SK-N-SH (cell line): ENCODE data around the gene THUMPD3. TPM values are rescaled to one million over a fixed set of nuclear protein-coding genes. Genes with fewer than 3 reads are reported as not detected.

ENCODE experiments used
- CTCF ChIA-PET: fragments of 300-600, 350-600 bp; formaldehyde crosslinking; extraction: SDS; loops from one replicate; lab custom pipeline; 2021; lab: Yijun Ruan, JAX
- POLR2A ChIA-PET: fragments of 350-600 bp; sonication (Branson Sonifier 250); formaldehyde crosslinking; extraction: SDS; loops from one replicate; lab custom pipeline; 2020; ENCODE audit warnings: antibody characterized with exemption, inconsistent platforms; lab: Yijun Ruan, JAX
- DNase-seq: peaks from one replicate; pipeline ENCODE4 v3.0.0; 2012
- H2AFZ ChIP-seq: fragments of 200-600 bp; sonication (generic); 2 replicates; pipeline ENCODE4 v1.8.1; 2016; ENCODE audit warnings: antibody characterized with exemption, mild to moderate bottlenecking, low read depth
- H3F3A ChIP-seq: fragments of 200-600 bp; sonication (generic); replicated peaks from 2 replicates; pipeline ENCODE3; 2016; ENCODE audit warnings: antibody characterized with exemption, mild to moderate bottlenecking; ENCODE audit not compliant: insufficient read depth
- H3K27ac ChIP-seq, 2 experiments: fragments of 200-500 bp in 1 of 2; fragments of 200-600 bp in 1 of 2; sonication (Bioruptor generic) in 1 of 2; sonication (generic), shearing (Covaris generic) in 1 of 2; 2 replicates each; pipeline versions ENCODE4 v1.5.1 to v1.6.1; 2014 to 2016; ENCODE audit warnings: low read depth in 2 of 2, inconsistent platforms in 1 of 2, low read length in 1 of 2, mild to moderate bottlenecking in 1 of 2, mixed read lengths in 1 of 2
- H3K27me3 ChIP-seq: fragments of 200-600 bp; sonication (generic), shearing (Covaris generic); 2 replicates; pipeline ENCODE4 v1.6.1; 2016; ENCODE audit warnings: mixed run types; ENCODE audit not compliant: insufficient read depth
- H3K36me3 ChIP-seq, 2 experiments: fragments of 200-500 bp in 1 of 2; fragments of 200-600 bp in 1 of 2; sonication (Bioruptor generic) in 1 of 2; sonication (generic) in 1 of 2; replicated peaks in 1 of 2; 2 replicates each; pipeline versions ENCODE3 to v1.5.1; 2014 to 2016; ENCODE audit warnings: low read length in 1 of 2, mild to moderate bottlenecking in 1 of 2; ENCODE audit not compliant: insufficient read depth in 2 of 2, control insufficient read depth in 1 of 2
- H3K4me1 ChIP-seq, 2 experiments: fragments of 200-500 bp in 1 of 2; fragments of 200-600 bp in 1 of 2; sonication (Bioruptor generic) in 1 of 2; sonication (generic), shearing (Covaris generic) in 1 of 2; 2 replicates each; pipeline versions ENCODE4 v1.5.1 to v1.6.1; 2014 to 2016; ENCODE audit warnings: low read depth in 1 of 2, low read length in 1 of 2, mixed run types in 1 of 2; ENCODE audit not compliant: insufficient read depth in 2 of 2, control insufficient read depth in 1 of 2
- H3K4me2 ChIP-seq: fragments of 200-600 bp; sonication (generic), shearing (Covaris generic); 2 replicates; pipeline ENCODE4 v1.6.1; 2017; ENCODE audit warnings: mixed run types
- H3K4me3 ChIP-seq, 2 experiments: fragments of 200-500 bp in 1 of 2; fragments of 200-600 bp in 1 of 2; sonication (Bioruptor generic) in 1 of 2; sonication (generic), shearing (Covaris generic) in 1 of 2; 2 replicates each; pipeline versions ENCODE4 v1.5.1 to v1.8.1; 2014 to 2016; ENCODE audit warnings: low read depth in 2 of 2, inconsistent platforms in 1 of 2, low read length in 1 of 2, mild to moderate bottlenecking in 1 of 2, mixed read lengths in 1 of 2, moderate library complexity in 1 of 2
- H3K79me2 ChIP-seq: fragments of 200-600 bp; sonication (generic); 2 replicates; pipeline ENCODE4 v1.8.1; 2017; ENCODE audit warnings: mild to moderate bottlenecking; ENCODE audit not compliant: insufficient read depth
- H3K9ac ChIP-seq: fragments of 200-600 bp; sonication (generic); 2 replicates; pipeline ENCODE4 v1.6.1; 2017; ENCODE audit warnings: mixed run types
- H3K9me2 ChIP-seq: fragments of 200-600 bp; sonication (generic); 2 replicates; pipeline ENCODE4 v1.6.1; 2017; ENCODE audit warnings: mixed run types
- H3K9me3 ChIP-seq: fragments of 200-600 bp; sonication (generic); 2 replicates; pipeline ENCODE4 v1.6.1; 2017; ENCODE audit warnings: mixed run types, mild to moderate bottlenecking, moderate library complexity
- H4K20me1 ChIP-seq: fragments of 200-600 bp; sonication (generic); 2 replicates; pipeline ENCODE4 v1.6.1; 2017; ENCODE audit warnings: mild to moderate bottlenecking, mixed run types; ENCODE audit not compliant: insufficient read depth
- CHD2 ChIP-seq: fragments of 150-350 bp; IDR thresholded peaks from 2 replicates; pipeline ENCODE4 v1.6.1; 2018; ENCODE audit warnings: low read length; ENCODE audit not compliant: partially characterized antibody
- ELF1 ChIP-seq: IDR thresholded peaks from 2 replicates; pipeline ENCODE4 v1.4.0; 2012
- EP300 ChIP-seq, 2 experiments: IDR thresholded peaks; 2 replicates each; pipeline versions ENCODE4 v1.4.0 to v1.6.1; 2012; ENCODE audit warnings: borderline replicate concordance in 1 of 2, low read depth in 1 of 2, low read length in 1 of 2
- EZH2phosphoT487 ChIP-seq: fragments of 200-600 bp; sonication (generic); IDR thresholded peaks from 2 replicates; pipeline ENCODE4 v1.6.1; 2017; ENCODE audit warnings: low read depth, mixed run types, mild to moderate bottlenecking, antibody characterized with exemption, moderate library complexity, borderline replicate concordance
- FOSL2 ChIP-seq: IDR thresholded peaks from 2 replicates; pipeline ENCODE4 v1.4.0; 2012; ENCODE audit warnings: low read depth, mild to moderate bottlenecking, moderate library complexity, borderline replicate concordance
- FOXM1 ChIP-seq: IDR thresholded peaks from 2 replicates; pipeline ENCODE4 v1.4.0; 2012; ENCODE audit warnings: low read depth, mild to moderate bottlenecking
- GATA2 ChIP-seq: sonication (generic); formaldehyde crosslinking; IDR thresholded peaks from 2 replicates; pipeline ENCODE4 v1.5.0; 2020; ENCODE audit warnings: mild to moderate bottlenecking, missing genetic modification reagents
- JUND ChIP-seq: IDR thresholded peaks from 2 replicates; pipeline ENCODE4 v1.4.0; 2012
- NFIC ChIP-seq: IDR thresholded peaks from 2 replicates; pipeline ENCODE4 v1.4.0; 2012; ENCODE audit warnings: borderline replicate concordance
- NRF1 ChIP-seq: IDR thresholded peaks from 2 replicates; pipeline ENCODE4 v1.6.1; 2012; ENCODE audit warnings: low read depth, mild to moderate bottlenecking, low read length
- POLR2AphosphoS5 ChIP-seq: IDR thresholded peaks from 2 replicates; pipeline ENCODE4 v1.6.1; 2012; ENCODE audit warnings: low read depth, low read length
- RXRA ChIP-seq: IDR thresholded peaks from 2 replicates; pipeline ENCODE4 v1.4.0; 2012; ENCODE audit warnings: low read depth, mild to moderate bottlenecking, borderline replicate concordance
- SIN3A ChIP-seq: IDR thresholded peaks from 2 replicates; pipeline ENCODE4 v1.6.1; 2012; ENCODE audit warnings: low read depth, mild to moderate bottlenecking, low read length, moderate library complexity, borderline replicate concordance
- TAF1 ChIP-seq: IDR thresholded peaks from 2 replicates; pipeline ENCODE4 v1.6.1; 2012; ENCODE audit warnings: low read depth, mild to moderate bottlenecking, low read length, moderate library complexity, borderline replicate concordance
- TCF12 ChIP-seq: IDR thresholded peaks from 2 replicates; pipeline ENCODE4 v1.4.0; 2012
- TEAD4 ChIP-seq: IDR thresholded peaks from 2 replicates; pipeline ENCODE4 v1.4.0; 2012; ENCODE audit warnings: mild to moderate bottlenecking, borderline replicate concordance; ENCODE audit not compliant: insufficient read depth
- WGBS: methylation state at CpG from one replicate; pipeline ENCODE4 v1.1.6; 2017; ENCODE audit warnings: low lambda C conversion rate; 5-methylcytosine and 5-hydroxymethylcytosine counted together
- polyA plus RNA-seq, 3 experiments: library from polyadenylated mRNA; depleted of rRNA; stranded (reverse); fragments of >200 nt; gene quantifications; 2 replicates each; pipeline ENCODE4 v1.2.3, GENCODE V29; 2012
- TF ChIP-seq, protein P1 (sequence below): fragments of 150-350 bp; IDR thresholded peaks from 2 replicates; pipeline ENCODE4 v1.6.1; 2017; ENCODE audit warnings: antibody characterized with exemption, low read length, low read depth, borderline replicate concordance
- TF ChIP-seq, protein P2 (sequence below): IDR thresholded peaks from 2 replicates; pipeline ENCODE4; 2012
- TF ChIP-seq, protein P3 (sequence below): IDR thresholded peaks from 2 replicates; pipeline ENCODE4 v1.6.1; 2012; ENCODE audit warnings: mild to moderate bottlenecking, low read depth, low read length, moderate library complexity
- TF ChIP-seq, protein P4 (sequence below): IDR thresholded peaks from 2 replicates; pipeline ENCODE4 v1.4.0; 2012; ENCODE audit warnings: low read depth

THUMPD3 gene
- polyA plus RNA-seq, 1 of the 3 experiments (the other 2 are of a cell fraction) = 27.1 TPM

DNA sequence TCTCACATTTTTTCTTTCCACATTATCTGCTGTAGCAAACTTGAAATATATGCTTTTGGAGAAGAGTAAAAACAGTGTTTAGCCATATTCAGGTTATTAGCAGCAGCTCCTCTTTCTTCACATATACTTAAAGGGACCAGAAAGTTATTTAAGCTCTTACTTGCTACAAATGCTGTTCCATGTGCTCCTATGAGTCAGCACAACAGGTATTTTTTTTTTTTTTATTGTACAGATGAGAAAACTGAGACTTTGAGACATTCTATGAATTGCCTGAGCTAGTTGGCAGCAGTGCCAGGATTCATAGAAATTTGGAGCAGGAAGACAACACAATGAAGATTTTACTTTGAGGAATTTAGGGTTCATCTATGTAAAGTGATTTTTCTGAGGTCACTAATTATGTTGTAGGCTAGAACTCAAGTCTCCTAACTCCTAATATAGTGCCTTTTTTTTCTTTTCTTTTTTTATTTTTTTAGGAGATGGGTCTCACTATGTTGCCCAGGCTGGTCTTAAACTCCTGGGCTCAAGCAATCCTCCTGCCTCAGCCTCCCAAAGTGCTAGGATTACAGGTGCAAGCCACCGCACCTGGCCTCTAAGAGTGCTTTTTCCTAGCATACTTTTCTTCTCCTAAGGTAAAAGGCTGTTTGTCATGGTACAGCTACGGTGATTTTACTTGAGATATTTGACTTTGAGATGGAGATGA is 58.1 kb downstream of the THUMPD3 start:
- CTCF ChIA-PET = interaction anchor here (0.6 to 5.0 kb wide), 4 partner anchors 11 to 433 kb away, joined by 3 to 26 read pairs (median 4); no protein-coding TSS in a partner anchor
- WGBS = 82% methylated on average over 2 of the region's 2 CpGs
- H3K27ac ChIP-seq = peak overlapping the region; percentile 99 to 100

DNA sequence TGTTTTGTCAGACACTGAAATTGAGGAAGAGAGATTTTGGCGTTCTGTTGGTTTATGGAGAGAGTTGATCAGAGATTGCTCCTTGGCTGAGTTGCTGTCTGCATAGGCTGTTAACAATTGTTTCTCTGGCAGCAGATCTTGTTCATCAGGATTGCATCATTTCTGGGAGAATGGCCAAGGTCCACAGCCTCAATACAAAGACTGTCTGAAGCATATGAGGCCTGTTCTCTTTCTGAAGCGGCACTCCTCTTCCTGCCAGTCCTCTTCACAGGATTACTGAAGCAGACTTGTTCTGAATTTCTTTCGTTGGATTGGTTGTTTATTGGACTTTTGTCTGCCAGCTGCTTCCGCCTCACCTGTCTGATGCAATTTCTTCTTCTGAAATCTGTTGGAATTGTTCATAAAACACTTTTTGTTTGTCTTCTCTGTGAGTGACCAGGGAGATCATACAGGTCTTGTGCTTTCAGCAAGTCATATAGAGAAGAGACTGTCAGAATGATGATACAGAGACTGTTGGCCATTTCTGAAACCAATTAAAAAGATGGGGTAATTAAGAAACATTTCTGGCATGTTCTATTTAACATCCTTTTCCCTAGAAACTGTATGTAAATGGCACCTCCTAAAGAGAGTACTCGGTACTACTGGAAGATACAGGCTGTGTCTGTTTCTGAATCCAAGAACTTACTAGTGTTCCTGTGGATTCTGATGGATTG is 60.0 kb downstream of the THUMPD3 start:
- peaks cover 22 to 38% of the 10 kb centered on the region in 2 experiments for H3K36me3 ChIP-seq
- ChIA-PET CTCF (interaction anchor here (0.7 to 5.0 kb wide), 7 partner anchors 12 to 83 kb away, joined by 3 to 26 read pairs (median 4); no protein-coding TSS in a partner anchor), POLR2A (interaction anchor here (2.2 kb wide), 1 partner anchor 26 kb away, joined by 11 read pairs; the partner anchor contains the start of gene SETD5)
- TF ChIP-seq SIN3A (peak; percentile 72; the same call in 1 of the 2 replicates), NRF1 (no peak), GATA2 (CRISPR knock-in tag) (peak; percentile 61), POLR2AphosphoS5 (peak; percentile 54), RXRA (no peak), EZH2phosphoT487 (no peak), CHD2 (peak; percentile 59), FOXM1 (no peak), JUND (peak; percentile 67), TEAD4 (0 out of 2 replicates have a peak, but pooled peaks have one; percentile 29), TAF1 (peak; percentile 20; the same call in 1 of the 2 replicates), ELF1 (0 out of 2 replicates have a peak, but pooled peaks have one; percentile 15)
- TF ChIP-seq, protein P1, sequence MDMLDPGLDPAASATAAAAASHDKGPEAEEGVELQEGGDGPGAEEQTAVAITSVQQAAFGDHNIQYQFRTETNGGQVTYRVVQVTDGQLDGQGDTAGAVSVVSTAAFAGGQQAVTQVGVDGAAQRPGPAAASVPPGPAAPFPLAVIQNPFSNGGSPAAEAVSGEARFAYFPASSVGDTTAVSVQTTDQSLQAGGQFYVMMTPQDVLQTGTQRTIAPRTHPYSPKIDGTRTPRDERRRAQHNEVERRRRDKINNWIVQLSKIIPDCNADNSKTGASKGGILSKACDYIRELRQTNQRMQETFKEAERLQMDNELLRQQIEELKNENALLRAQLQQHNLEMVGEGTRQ = no peak
- TF ChIP-seq, protein P2, sequence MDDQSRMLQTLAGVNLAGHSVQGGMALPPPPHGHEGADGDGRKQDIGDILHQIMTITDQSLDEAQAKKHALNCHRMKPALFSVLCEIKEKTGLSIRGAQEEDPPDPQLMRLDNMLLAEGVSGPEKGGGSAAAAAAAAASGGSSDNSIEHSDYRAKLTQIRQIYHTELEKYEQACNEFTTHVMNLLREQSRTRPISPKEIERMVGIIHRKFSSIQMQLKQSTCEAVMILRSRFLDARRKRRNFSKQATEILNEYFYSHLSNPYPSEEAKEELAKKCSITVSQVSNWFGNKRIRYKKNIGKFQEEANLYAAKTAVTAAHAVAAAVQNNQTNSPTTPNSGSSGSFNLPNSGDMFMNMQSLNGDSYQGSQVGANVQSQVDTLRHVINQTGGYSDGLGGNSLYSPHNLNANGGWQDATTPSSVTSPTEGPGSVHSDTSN = peak; percentile 68
- TF ChIP-seq, protein P3, sequence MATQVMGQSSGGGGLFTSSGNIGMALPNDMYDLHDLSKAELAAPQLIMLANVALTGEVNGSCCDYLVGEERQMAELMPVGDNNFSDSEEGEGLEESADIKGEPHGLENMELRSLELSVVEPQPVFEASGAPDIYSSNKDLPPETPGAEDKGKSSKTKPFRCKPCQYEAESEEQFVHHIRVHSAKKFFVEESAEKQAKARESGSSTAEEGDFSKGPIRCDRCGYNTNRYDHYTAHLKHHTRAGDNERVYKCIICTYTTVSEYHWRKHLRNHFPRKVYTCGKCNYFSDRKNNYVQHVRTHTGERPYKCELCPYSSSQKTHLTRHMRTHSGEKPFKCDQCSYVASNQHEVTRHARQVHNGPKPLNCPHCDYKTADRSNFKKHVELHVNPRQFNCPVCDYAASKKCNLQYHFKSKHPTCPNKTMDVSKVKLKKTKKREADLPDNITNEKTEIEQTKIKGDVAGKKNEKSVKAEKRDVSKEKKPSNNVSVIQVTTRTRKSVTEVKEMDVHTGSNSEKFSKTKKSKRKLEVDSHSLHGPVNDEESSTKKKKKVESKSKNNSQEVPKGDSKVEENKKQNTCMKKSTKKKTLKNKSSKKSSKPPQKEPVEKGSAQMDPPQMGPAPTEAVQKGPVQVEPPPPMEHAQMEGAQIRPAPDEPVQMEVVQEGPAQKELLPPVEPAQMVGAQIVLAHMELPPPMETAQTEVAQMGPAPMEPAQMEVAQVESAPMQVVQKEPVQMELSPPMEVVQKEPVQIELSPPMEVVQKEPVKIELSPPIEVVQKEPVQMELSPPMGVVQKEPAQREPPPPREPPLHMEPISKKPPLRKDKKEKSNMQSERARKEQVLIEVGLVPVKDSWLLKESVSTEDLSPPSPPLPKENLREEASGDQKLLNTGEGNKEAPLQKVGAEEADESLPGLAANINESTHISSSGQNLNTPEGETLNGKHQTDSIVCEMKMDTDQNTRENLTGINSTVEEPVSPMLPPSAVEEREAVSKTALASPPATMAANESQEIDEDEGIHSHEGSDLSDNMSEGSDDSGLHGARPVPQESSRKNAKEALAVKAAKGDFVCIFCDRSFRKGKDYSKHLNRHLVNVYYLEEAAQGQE = 0 out of 2 replicates have a peak, but pooled peaks have one; percentile 46

More for the DNA sequence above, 58.1 kb downstream of the THUMPD3 start:
- Histone ChIP-seq H3K9me2 (no peaks in the 10 kb centered on the region), H3F3A (peaks cover 59% of the 10 kb centered on the region), H4K20me1 (peaks cover 75% of the 10 kb centered on the region), H2AFZ (no peak overlapping the region), H3K9me3 (no peaks in the 10 kb centered on the region), H3K27me3 (no peaks in the 10 kb centered on the region), H3K4me2 (peak overlapping the region; percentile 5; the same call in 1 of the 2 replicates), H3K79me2 (peaks cover 95% of the 10 kb centered on the region), H3K36me3 (peaks cover 21 to 28% of the 10 kb centered on the region in 2 experiments), H3K9ac (no peak overlapping the region), H3K4me1 (peaks cover 31 to 54% of the 10 kb centered on the region in 2 experiments), H3K4me3 (no peak overlapping the region)
- TF ChIP-seq EP300 (IDR thresholded peaks at IDR 0.05; ENCODE audit: borderline replicate concordance in 1 of 2, low read depth in 1 of 2, low read length in 1 of 2) (no peak), NFIC (peak; percentile 19; the same call in 1 of the 2 replicates), TCF12 (peak; percentile 19; the same call in 1 of the 2 replicates), SIN3A (no peak), JUND (peak; percentile 60), FOSL2 (peak; percentile 74)
- TF ChIP-seq, protein P4, sequence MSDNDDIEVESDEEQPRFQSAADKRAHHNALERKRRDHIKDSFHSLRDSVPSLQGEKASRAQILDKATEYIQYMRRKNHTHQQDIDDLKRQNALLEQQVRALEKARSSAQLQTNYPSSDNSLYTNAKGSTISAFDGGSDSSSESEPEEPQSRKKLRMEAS = peak; percentile 70
- no peak for DNase-seq
- POLR2A ChIA-PET = interaction anchor here (1.2 kb wide), 1 partner anchor 24 kb away, joined by 5 read pairs; no protein-coding TSS in a partner anchor

More for the DNA sequence above, 60.0 kb downstream of the THUMPD3 start:
- H3K4me1 ChIP-seq = peaks cover 31 to 61% of the 10 kb centered on the region in 2 experiments
- H3K4me2 ChIP-seq = peak overlapping the region; percentile 80
- peak; percentile 74 for DNase-seq
- H3K27ac ChIP-seq = peak overlapping the region; percentile 99 to 100
- H3F3A ChIP-seq = peaks cover 59% of the 10 kb centered on the region
- H3K4me3 ChIP-seq = peak overlapping the region; percentile 10 to 45; a peak in 1 of 4 replicates
- H3K9me2 ChIP-seq = no peaks in the 10 kb centered on the region
- peaks cover 67% of the 10 kb centered on the region for H4K20me1 ChIP-seq
- WGBS = 3% methylated on average over 5 of the region's 5 CpGs
- H3K27me3 ChIP-seq = no peaks in the 10 kb centered on the region
- H3K9ac ChIP-seq = peak overlapping the region; percentile 84
- no peaks in the 10 kb centered on the region for H3K9me3 ChIP-seq
- H3K79me2 ChIP-seq = peaks cover 95% of the 10 kb centered on the region
- H2AFZ ChIP-seq = 0 out of 2 replicates have a peak overlapping the region, but pooled peaks have one; percentile 28
